GM18507 (cell line): Measurements from ENCODE around the gene SNRPA.
A peak's percentile ranks its signal among the peaks of the same experiment; 100 is the strongest.

Source experiments
- DNase-seq: peaks from one replicate; pipeline ENCODE4 v3.0.0; 2011; ENCODE audit warnings: low read depth; ENCODE audit not compliant: insufficient read length; ENCODE audit errors: extremely low spot score
- FAIRE-seq: peaks from 2 replicates; lab custom pipeline; 2011; peaks lifted over from hg19 to GRCh38; lab: Jason Lieb, UNC

Gene SNRPA

DNA sequence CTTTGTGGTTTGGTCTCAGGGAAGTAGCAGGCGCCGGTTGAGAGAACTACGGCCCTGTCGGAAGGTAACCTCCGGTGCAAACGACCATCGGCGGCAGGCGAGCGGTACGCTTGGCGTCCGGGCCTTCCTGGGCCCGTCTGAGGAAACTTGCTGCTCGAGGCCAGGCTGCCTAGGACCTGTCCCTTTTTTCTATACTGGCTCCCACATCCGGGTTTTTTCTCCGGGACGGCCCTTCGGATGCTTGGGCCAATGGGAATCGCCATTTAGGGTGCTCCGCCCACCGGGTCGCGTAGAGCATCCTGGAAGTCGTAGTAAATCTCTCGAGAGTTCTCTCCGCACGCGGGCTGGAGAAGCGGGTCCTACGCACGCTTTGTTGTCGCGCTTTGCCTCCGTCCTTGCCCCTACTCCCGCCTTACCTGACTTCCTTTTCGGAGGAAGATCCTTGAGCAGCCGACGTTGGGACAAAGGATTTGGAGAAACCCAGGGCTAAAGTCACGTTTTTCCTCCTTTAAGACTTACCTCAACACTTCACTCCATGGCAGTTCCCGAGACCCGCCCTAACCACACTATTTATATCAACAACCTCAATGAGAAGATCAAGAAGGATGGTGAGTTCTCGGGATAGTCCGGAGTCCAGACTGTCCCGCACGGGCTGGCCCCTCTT is at the start of gene SNRPA:
Gene SNRPA (plus strand): TSS at position 330 of the 664 bp plus-strand sequence. CDS start 206 bp downstream, at position 536.
- FAIRE-seq = no peak
- DNase-seq = peak; percentile 75

- no peak for DNase-seq
- no peak for FAIRE-seq
These were observed 49.2 kb upstream of the SNRPA start for GRCh38 chr19:40701758-40702157.

GRCh38 chr19:40702337-40703012 is 48.5 kb upstream of the SNRPA start:
- DNase-seq = no peak

GRCh38 chr19:40703029-40703755 is 47.8 kb upstream of the SNRPA start:
- FAIRE-seq = no peak
- no peak for DNase-seq

More at GRCh38 chr19:40702337-40703012, 48.5 kb upstream of the SNRPA start:
- no peak for FAIRE-seq

DNA sequence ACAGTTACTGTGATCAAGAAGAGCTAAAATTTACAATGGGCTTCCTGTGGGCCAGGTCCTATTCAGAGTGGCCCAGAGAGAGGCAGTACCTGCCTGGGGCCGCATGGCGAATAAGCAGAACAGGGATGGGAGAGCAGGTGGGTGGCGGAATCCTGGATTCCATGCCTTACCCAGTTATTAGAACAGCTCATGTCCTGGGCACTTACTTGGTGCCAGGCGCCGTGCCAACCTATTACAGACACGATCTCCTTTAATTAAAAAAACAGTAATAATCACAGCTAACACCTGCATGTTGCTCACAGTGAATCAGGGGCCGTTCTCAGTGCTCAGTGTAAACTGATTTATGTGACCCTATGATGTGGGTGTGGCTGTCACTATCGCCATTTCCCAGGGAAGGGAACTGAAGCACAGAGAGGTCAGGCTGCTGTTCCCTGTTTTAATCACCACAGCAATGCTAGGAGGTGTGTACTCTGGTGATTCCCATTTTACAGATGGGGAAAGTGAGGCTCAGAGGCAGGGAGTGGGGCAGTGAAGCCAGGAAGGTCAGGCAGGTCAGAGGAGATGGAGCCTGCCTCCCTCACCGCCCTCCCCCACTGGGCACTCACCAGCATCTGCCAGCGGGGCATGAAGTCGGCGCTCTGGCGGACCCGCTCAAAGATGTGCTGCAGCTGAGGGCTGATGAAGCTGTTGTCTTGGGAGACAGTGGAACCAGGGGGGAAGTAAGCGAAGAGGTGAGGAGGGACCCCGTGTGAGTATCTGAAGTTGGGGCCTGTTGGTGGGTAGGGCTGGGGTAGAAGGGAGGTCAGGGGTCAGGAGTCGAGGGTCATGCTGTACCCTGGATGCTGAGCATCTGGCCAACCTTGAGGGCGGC is 46.3 kb upstream of the SNRPA start:
- FAIRE-seq (no peak), DNase-seq (no peak)

GRCh38 chr19:40705362-40705651 is 45.7 kb upstream of the SNRPA start:
- no peak for DNase-seq
- FAIRE-seq = no peak

GRCh38 chr19:40705950-40706619 is 44.9 kb upstream of the SNRPA start:
- no peak for DNase-seq
- FAIRE-seq = no peak

GRCh38 chr19:40707615-40708014 is 43.4 kb upstream of the SNRPA start:
- FAIRE-seq (no peak), DNase-seq (no peak)

DNA sequence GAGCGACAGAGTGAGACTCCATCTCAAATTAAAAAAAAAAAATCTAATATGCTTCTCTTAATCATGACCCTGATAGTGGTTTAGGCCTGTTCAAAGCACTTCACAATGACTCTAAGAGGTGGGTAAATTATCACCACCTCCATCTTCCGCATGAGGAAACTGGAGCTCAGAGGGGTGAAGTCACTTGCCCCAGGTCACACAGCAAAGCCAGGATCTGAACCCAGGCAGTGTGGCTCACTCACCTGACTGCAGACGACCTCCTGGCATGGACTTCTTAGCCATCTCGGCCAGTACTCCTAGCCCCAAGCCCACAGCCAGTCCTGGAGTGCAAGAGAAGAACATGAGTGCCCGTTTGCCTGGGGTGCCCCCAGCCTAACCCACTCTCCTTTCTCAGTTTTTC is 41.2 kb upstream of the SNRPA start:
- FAIRE-seq = no peak
- no peak for DNase-seq

- DNase-seq (no peak), FAIRE-seq (no peak)
These were observed 37.1 kb upstream of the SNRPA start for GRCh38 chr19:40713939-40714338.

DNA sequence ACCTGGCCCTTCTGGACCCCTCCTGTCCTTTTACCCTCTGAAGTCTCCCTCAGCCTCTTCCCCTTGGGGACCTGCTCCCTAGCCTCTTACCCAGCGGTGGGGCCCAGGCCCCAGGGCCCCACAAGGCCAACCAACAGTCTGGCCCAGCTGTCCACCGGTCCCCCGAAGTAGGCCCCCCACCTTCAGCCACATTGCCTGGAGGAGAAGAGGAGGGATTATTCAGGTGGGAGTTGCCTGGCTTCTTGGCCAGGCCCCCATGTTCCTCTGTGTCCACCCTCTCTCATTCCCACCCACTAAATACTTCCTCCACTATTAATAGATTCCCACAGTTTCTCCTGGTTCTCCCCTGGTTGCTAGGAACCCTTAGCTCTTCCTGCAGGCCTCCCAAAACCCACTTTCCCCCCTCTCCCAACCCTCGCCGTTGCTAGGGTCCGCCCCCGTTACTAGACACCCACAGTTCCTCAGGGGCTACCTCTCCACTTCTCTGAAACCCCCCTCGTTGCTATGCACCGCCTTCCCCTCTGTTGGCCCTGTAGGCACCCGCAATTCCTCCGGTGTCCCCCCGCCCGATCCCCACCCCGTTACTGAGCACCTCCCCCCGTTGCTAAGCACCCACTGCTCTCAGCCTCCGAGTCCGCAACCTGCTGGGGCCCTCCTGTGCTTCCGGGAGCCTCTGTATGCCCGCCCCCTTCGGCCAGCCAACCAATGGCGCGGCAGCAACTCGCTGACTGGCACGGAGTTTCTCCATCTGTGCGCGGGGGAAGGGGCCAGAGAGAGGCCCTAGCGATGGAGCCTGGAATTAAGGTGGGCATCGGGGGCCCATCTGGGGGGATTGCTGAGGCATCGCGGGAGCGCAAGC is 36.3 kb upstream of the SNRPA start:
- DNase-seq = peak; percentile 88
- FAIRE-seq = peak; percentile 89

DNA sequence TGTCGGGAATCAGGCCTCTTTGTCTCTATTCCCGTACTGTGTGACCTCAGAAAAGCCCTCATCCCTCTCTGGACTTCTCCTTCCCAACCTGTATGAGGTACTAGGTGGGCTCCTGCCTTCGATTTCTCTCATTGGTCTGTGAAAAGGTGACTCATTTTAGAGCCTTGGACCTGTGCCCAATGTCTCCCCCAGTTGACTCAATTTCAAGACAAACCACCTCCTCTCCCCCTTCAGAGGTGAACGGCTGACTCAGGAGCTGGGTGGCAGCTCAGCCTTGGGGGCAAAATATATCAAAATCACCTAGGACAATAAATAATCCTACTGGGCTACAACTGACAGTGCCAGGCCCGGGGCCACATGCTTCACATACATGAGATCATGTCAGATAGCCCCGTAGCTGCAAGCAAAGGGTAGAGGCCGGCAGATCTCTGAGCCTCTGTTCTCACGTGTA is 34.9 kb upstream of the SNRPA start:
- no peak for FAIRE-seq

GRCh38 chr19:40716482-40717324 is 34.3 kb upstream of the SNRPA start, which contains the start of the genes COQ8B and ITPKC:
COQ8B (minus strand) TSS chr19:40716886; CDS start chr19:40714632, 2,254 bp downstream.
ITPKC (plus strand) TSS chr19:40717112; CDS start chr19:40717136, 24 bp downstream.
- FAIRE-seq = peak; percentile 93
- DNase-seq = peak; percentile 90

More for the DNA sequence above, 34.9 kb upstream of the SNRPA start:
- DNase-seq = no peak

DNA sequence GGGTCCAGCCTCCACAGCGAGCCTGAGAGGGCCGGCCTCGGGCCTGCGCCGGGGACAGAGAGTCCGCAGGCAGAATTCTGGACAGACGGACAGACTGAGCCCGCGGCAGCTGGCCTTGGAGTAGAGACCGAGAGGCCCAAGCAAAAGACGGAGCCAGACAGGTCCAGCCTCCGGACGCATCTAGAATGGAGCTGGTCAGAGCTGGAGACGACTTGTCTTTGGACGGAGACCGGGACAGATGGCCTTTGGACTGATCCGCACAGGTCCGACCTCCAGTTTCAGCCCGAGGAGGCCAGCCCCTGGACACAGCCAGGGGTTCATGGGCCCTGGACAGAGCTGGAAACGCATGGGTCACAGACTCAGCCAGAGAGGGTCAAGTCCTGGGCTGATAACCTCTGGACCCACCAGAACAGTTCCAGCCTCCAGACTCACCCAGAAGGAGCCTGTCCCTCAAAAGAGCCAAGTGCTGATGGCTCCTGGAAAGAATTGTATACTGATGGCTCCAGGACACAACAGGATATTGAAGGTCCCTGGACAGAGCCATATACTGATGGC is 33.6 kb upstream of the SNRPA start:
- no peak for FAIRE-seq
- no peak for DNase-seq

DNA sequence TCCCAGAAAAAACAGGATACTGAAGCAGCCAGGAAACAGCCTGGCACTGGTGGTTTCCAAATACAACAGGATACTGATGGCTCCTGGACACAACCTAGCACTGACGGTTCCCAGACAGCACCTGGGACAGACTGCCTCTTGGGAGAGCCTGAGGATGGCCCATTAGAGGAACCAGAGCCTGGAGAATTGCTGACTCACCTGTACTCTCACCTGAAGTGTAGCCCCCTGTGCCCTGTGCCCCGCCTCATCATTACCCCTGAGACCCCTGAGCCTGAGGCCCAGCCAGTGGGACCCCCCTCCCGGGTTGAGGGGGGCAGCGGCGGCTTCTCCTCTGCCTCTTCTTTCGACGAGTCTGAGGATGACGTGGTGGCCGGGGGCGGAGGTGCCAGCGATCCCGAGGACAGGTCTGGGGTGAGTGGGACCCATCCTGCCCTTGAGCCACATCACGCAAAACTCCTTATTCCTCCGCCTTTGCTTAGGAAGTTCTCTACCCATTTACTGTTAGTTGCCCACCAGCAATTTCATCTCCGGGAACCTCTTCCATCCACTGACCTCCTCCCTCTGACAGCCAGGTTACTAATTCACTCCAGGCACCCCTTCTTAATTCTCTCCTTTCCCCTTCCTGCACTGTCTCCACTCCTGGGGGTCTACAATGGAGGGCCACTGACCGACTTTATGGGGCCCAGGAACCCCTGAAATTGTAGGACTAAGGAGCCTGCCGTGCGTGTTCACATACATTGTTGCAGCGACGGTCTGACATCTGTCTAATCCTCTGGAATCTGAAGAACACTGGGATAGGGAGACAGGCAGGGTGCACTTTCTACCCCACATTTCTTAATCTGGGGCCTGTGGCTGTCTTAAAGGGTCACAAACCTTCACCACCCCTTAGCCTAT is 32.9 kb upstream of the SNRPA start:
- DNase-seq (no peak), FAIRE-seq (no peak)

GRCh38 chr19:40718774-40719391 is 32.1 kb upstream of the SNRPA start:
- DNase-seq (no peak), FAIRE-seq (no peak)
